Measurements from ENCODE around the gene SPEG.

- TF ChIP-seq USF1 (CRISPR knock-in tag; IDR thresholded peaks at IDR 0.05) (no peak), AFF4 (CRISPR knock-in tag; IDR thresholded peaks at IDR 0.05; ENCODE audit: borderline replicate concordance) (no peak), ATF2 (CRISPR knock-in tag; IDR thresholded peaks at IDR 0.05; ENCODE audit: borderline replicate concordance, low read depth) (no peak), CTCF (IDR thresholded peaks at IDR 0.05) (no peak), ZNF423 (CRISPR knock-in tag; IDR thresholded peaks at IDR 0.05) (no peak), MAX (CRISPR knock-in tag; IDR thresholded peaks at IDR 0.05) (no peak), ZNF416 (CRISPR knock-in tag; IDR thresholded peaks at IDR 0.05) (no peak), ATF3 (CRISPR knock-in tag; conservative IDR thresholded peaks at IDR 0.05) (no peak), ZNF121 (CRISPR knock-in tag; IDR thresholded peaks at IDR 0.05) (no peak), ESRRA (CRISPR knock-in tag; IDR thresholded peaks at IDR 0.05; ENCODE audit: borderline replicate concordance) (no peak), USF2 (CRISPR knock-in tag; IDR thresholded peaks at IDR 0.05) (no peak), FOXP4 (CRISPR knock-in tag; IDR thresholded peaks at IDR 0.05) (no peak), CREB1 (CRISPR knock-in tag; IDR thresholded peaks at IDR 0.05) (no peak), E2F5 (CRISPR knock-in tag; IDR thresholded peaks at IDR 0.05) (no peak)
Measured at GRCh38 chr2:219446101-219446504, 11.5 kb downstream of the SPEG start.
